Breast epithelium (tissue), 4 donors: ENCODE measurements around the gene SLC1A7. TPM values are rescaled to one million over a fixed set of nuclear protein-coding genes. Genes with fewer than 3 reads are reported as not detected.

Source experiments
- DNase-seq, 2 donors: peaks; one replicate each; pipeline ENCODE4 v3.0.0-alpha.2; 2019; ENCODE audit warnings: low spot score in 2 of 2
- H3K27ac ChIP-seq, 2 donors: fragments of 200-600 bp; sonication (generic) in 1 of 2; one replicate each; pipeline ENCODE4 v1.5.1; 2016 to 2019; ENCODE audit warnings: mild to moderate bottlenecking in 1 of 2
- H3K27me3 ChIP-seq, 2 donors: fragments of 200-600 bp; sonication (generic) in 1 of 2; one replicate each; pipeline versions ENCODE4 v1.5.1 to v1.6.0; 2017 to 2019; ENCODE audit warnings: control low read depth in 1 of 2, mild to moderate bottlenecking in 1 of 2
- H3K36me3 ChIP-seq: fragments of 200-600 bp; one replicate; pipeline ENCODE4 v1.5.1; 2019
- H3K4me1 ChIP-seq, 2 donors: fragments of 200-600 bp; sonication (generic); one replicate each; pipeline ENCODE4 v1.5.1; 2016 to 2019; ENCODE audit warnings: control low read depth in 1 of 2
- H3K4me3 ChIP-seq, 3 donors: fragments of 200-600 bp; sonication (generic); 1 replicate in 2 of 3; 2 replicates in 1 of 3; pipeline ENCODE4 v1.5.1; 2016 to 2019; ENCODE audit warnings: mild to moderate bottlenecking in 3 of 3, moderate library complexity in 2 of 3
- H3K9me3 ChIP-seq, 2 donors: fragments of 200-600 bp; sonication (generic) in 1 of 2; one replicate each; pipeline ENCODE4 v1.5.1; 2016 to 2019; ENCODE audit warnings: control low read depth in 1 of 2
- POLR2A ChIP-seq: fragments of 450-650 bp; IDR thresholded peaks from one replicate; pipeline ENCODE4 v1.6.1; 2016; ENCODE audit warnings: antibody characterized with exemption, mild to moderate bottlenecking, moderate library complexity
- POLR2AphosphoS5 ChIP-seq, 3 donors: sonication (generic); formaldehyde crosslinking; IDR thresholded peaks; one replicate each; pipeline ENCODE4 v1.6.1; 2017; ENCODE audit warnings: antibody characterized with exemption in 3 of 3
- intact Hi-C: fragments of 100-400 bp; cut with DNase I; formaldehyde crosslinking; loops from one replicate; pipeline ENCODE4 v1.15.1; 2023; ENCODE audit warnings: low total_unique reads
- total RNA-seq, 3 donors: library from RNA; depleted of rRNA; stranded (reverse); fragments of >200 nt; gene quantifications; one replicate each; pipeline ENCODE4 v1.1.0, GENCODE V29; 2016
- TF ChIP-seq, protein P1 (sequence below), 3 donors: fragments of 450-650 bp; IDR thresholded peaks; one replicate each; pipeline ENCODE4 v1.5.1; 2016 to 2017; ENCODE audit warnings: antibody characterized with exemption in 3 of 3, mild to moderate bottlenecking in 3 of 3, moderate library complexity in 3 of 3

Gene SLC1A7
- total RNA-seq, 3 donors from 2014 or later = 0.16 TPM; not detected in 2

DNA sequence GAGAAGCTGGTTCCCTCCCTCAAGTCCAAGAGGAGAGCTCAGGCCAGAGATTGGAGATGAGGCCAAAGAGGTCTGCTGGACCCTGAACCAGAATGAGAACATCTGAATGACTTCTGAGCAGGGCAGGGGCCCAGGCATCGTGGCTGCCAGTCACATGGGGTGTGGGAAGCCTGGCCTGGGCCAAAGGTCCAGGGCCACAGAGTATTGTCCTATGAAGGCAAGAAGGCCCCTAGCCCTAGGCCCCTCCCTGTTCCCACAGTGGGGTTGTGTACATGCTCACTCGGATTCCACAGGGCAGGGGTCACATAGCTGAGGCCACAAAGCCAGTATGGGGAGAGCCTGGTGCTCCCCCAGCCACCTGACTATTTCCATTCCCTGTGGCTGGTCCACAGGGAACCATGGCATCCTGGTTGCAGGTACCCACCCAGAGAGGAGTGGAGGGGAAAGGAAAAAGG is 18.5 kb upstream of the SLC1A7 start:
- H3K9me3 ChIP-seq = no peaks in the 10 kb centered on the region
- H3K27me3 ChIP-seq = no peaks in the 10 kb centered on the region
- no peak for DNase-seq
- H3K4me1 ChIP-seq = no peaks in the 10 kb centered on the region
- no peak overlapping the region for H3K27ac ChIP-seq
- no peak overlapping the region for H3K4me3 ChIP-seq
- H3K36me3 ChIP-seq = no peaks in the 10 kb centered on the region
- intact Hi-C loops = no loop called here
- no peak for TF ChIP-seq POLR2A
- TF ChIP-seq, protein P1, sequence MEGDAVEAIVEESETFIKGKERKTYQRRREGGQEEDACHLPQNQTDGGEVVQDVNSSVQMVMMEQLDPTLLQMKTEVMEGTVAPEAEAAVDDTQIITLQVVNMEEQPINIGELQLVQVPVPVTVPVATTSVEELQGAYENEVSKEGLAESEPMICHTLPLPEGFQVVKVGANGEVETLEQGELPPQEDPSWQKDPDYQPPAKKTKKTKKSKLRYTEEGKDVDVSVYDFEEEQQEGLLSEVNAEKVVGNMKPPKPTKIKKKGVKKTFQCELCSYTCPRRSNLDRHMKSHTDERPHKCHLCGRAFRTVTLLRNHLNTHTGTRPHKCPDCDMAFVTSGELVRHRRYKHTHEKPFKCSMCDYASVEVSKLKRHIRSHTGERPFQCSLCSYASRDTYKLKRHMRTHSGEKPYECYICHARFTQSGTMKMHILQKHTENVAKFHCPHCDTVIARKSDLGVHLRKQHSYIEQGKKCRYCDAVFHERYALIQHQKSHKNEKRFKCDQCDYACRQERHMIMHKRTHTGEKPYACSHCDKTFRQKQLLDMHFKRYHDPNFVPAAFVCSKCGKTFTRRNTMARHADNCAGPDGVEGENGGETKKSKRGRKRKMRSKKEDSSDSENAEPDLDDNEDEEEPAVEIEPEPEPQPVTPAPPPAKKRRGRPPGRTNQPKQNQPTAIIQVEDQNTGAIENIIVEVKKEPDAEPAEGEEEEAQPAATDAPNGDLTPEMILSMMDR (IDR thresholded peaks at IDR 0.05) = no peak
- no peak for TF ChIP-seq POLR2AphosphoS5 (IDR thresholded peaks at IDR 0.05)

DNA sequence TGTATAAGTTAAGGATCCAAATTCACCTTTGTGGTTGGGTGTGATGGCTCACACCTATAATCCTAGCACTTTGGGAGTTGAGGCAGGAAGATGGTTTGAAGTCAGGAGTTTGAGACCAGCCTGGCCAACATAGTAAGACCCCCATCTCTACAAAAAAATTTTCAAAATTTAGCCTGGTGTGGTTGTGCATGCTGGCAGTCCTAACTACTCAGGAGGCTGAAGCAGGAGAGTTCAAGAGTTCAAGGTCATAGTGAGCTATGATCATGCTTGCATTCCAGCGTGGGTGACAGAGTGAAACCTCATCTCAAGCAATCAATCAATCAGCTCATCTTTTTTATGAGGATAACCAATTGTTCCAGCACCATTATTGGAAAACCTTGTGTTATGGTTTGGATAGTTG is 16.5 kb upstream of the SLC1A7 start:
- DNase-seq = no peak
- Histone ChIP-seq H3K4me1 (no peaks in the 10 kb centered on the region), H3K27me3 (no peaks in the 10 kb centered on the region), H3K9me3 (no peaks in the 10 kb centered on the region), H3K4me3 (no peak overlapping the region), H3K36me3 (no peaks in the 10 kb centered on the region), H3K27ac (no peak overlapping the region)
- TF ChIP-seq POLR2AphosphoS5 (IDR thresholded peaks at IDR 0.05) = no peak
- no peak for TF ChIP-seq POLR2A
- TF ChIP-seq, protein P1 (IDR thresholded peaks at IDR 0.05) = no peak
- intact Hi-C loops = no loop called here

DNA sequence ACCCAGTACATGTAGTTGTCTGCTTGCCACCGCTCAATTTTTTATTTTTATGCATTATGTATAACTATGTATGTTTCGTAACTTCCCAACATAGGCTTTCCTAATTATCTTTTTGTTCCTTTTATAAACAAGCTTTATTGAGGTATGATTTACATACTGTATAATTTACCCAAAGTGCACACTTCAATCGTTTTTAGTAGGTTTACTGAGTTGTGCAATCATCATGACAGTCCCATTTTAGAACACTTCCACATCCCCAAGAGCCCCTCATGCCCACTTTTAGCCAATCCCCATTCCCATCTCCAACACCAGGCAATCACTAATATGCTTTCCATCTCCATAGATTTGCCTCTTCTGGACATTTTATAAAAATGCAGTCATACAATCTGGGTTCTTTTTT is 14.3 kb upstream of the SLC1A7 start:
- intact Hi-C loops = no loop called here
- no peak for TF ChIP-seq POLR2A
- TF ChIP-seq, protein P1 (IDR thresholded peaks at IDR 0.05) = no peak
- no peak for TF ChIP-seq POLR2AphosphoS5 (IDR thresholded peaks at IDR 0.05)
- no peaks in the 10 kb centered on the region for H3K36me3 ChIP-seq
- no peaks in the 10 kb centered on the region for H3K27me3 ChIP-seq
- H3K4me1 ChIP-seq = no peaks in the 10 kb centered on the region
- DNase-seq = no peak
- H3K27ac ChIP-seq = no peak overlapping the region
- no peaks in the 10 kb centered on the region for H3K9me3 ChIP-seq
- H3K4me3 ChIP-seq = no peak overlapping the region

DNA sequence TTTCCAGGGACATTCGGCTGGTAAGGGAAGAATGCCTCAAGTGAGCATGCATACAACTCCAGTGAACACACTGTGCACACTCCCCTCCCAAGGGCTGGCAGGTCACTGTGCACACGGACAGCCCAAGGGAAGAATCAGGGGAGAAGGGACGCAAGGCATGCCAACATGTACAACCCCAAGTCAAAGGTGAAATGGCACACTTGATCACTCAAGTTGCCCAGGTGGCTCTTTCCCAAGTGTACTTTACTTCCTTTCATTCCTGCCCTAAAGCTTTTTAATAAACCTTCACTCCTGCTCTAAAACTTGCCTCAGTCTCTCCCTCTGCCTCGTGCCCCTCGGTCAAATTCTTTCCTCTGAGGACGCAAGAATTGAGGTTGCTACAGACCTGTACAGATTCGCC is 13.5 kb upstream of the SLC1A7 start:
- Histone ChIP-seq H3K4me1 (no peaks in the 10 kb centered on the region), H3K27me3 (no peaks in the 10 kb centered on the region), H3K36me3 (no peaks in the 10 kb centered on the region), H3K4me3 (no peak overlapping the region), H3K27ac (no peak overlapping the region), H3K9me3 (no peaks in the 10 kb centered on the region)
- TF ChIP-seq POLR2AphosphoS5 (IDR thresholded peaks at IDR 0.05) (no peak), POLR2A (no peak)
- TF ChIP-seq, protein P1 (IDR thresholded peaks at IDR 0.05) = no peak
- intact Hi-C loops = no loop called here
- DNase-seq = no peak

DNA sequence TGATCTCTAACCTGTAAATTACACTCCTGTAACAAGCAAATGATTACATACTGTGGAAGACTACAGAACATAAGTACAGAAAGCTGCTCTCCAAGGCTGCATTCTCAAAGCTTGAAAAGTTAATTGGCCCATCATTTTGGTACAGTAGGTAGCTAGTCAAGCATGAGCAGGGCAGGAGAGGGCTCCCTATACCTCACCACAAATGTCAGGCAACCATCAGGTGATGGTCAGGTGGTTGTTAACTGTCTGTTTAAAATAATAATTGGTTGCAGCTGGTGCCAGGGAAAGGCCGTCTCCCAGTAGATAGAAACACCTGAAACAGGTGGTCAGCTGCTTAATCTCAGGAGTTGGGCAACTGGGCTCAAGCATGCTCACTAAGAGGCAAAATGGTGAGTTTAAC is 13.1 kb upstream of the SLC1A7 start:
- TF ChIP-seq POLR2A (no peak), POLR2AphosphoS5 (IDR thresholded peaks at IDR 0.05) (no peak)
- TF ChIP-seq, protein P1 (IDR thresholded peaks at IDR 0.05) = no peak
- no peaks in the 10 kb centered on the region for H3K4me1 ChIP-seq
- DNase-seq = no peak
- H3K36me3 ChIP-seq = no peaks in the 10 kb centered on the region
- intact Hi-C loops = no loop called here
- no peaks in the 10 kb centered on the region for H3K9me3 ChIP-seq
- H3K4me3 ChIP-seq = no peak overlapping the region
- H3K27ac ChIP-seq = no peak overlapping the region
- H3K27me3 ChIP-seq = no peaks in the 10 kb centered on the region
